ENCODE measurements around the gene HIRA. TPM values are rescaled to one million over a fixed set of nuclear protein-coding genes. Genes with fewer than 3 reads are reported as not detected.

HIRA gene
- polyA plus RNA-seq, 1 experiment = 17.1 TPM

- ChIA-PET CTCF (no interaction called here), POLR2A (no interaction called here)
- no peaks in the 10 kb centered on the region for H3K27me3 ChIP-seq (ENCODE audit: control insufficient read depth, insufficient read depth, low read length)
- no peak overlapping the region for H3K4me3 ChIP-seq (ENCODE audit: low read depth, low read length)
- H3K9me3 ChIP-seq (ENCODE audit: control insufficient read depth, insufficient read depth, low read length) = no peaks in the 10 kb centered on the region
- no peak for DNase-seq (ENCODE audit: low read depth, low spot score)
- TF ChIP-seq CTCF (IDR thresholded peaks at IDR 0.05; ENCODE audit: low read depth, low read length) = no peak
- H3K27ac ChIP-seq (ENCODE audit: low read depth, low read length) = no peak overlapping the region
Observed at GRCh38 chr22:19467912-19468311, 36.4 kb upstream of the HIRA start.

- POLR2A ChIA-PET = interaction anchor here (0.6 kb wide), 1 partner anchor 16 kb away, joined by 5 read pairs; no protein-coding TSS in a partner anchor
- no peaks in the 10 kb centered on the region for H3K27me3 ChIP-seq (ENCODE audit: control insufficient read depth, insufficient read depth, low read length)
- H3K4me3 ChIP-seq (ENCODE audit: low read depth, low read length) = no peak overlapping the region
- DNase-seq (ENCODE audit: low read depth, low spot score) = no peak
- H3K9me3 ChIP-seq (ENCODE audit: control insufficient read depth, insufficient read depth, low read length) = no peaks in the 10 kb centered on the region
- CTCF ChIA-PET = no interaction called here
- no peak for TF ChIP-seq CTCF (IDR thresholded peaks at IDR 0.05; ENCODE audit: low read depth, low read length)
- H3K27ac ChIP-seq (ENCODE audit: low read depth, low read length) = no peak overlapping the region
Observed at GRCh38 chr22:19466848-19467752, 35.6 kb upstream of the HIRA start.

GRCh38 chr22:19466126-19466716, 34.7 kb upstream of the HIRA start:
- CTCF ChIA-PET = interaction anchor here (1.5 kb wide), 1 partner anchor 164 kb away, joined by 6 read pairs; no protein-coding TSS in a partner anchor

GRCh38 chr22:19464975-19465374, 33.4 kb upstream of the HIRA start:
- Histone ChIP-seq H3K27me3 (ENCODE audit: control insufficient read depth, insufficient read depth, low read length) (no peaks in the 10 kb centered on the region), H3K4me3 (ENCODE audit: low read depth, low read length) (no peak overlapping the region), H3K9me3 (ENCODE audit: control insufficient read depth, insufficient read depth, low read length) (no peaks in the 10 kb centered on the region), H3K27ac (ENCODE audit: low read depth, low read length) (no peak overlapping the region)
- ChIA-PET POLR2A (no interaction called here), CTCF (interaction anchor here (1.5 kb wide), 1 partner anchor 165 kb away, joined by 6 read pairs; no protein-coding TSS in a partner anchor)
- no peak for DNase-seq (ENCODE audit: low read depth, low spot score)
- no peak for TF ChIP-seq CTCF (IDR thresholded peaks at IDR 0.05; ENCODE audit: low read depth, low read length)

More at GRCh38 chr22:19466126-19466716, 34.7 kb upstream of the HIRA start:
- H3K27ac ChIP-seq (ENCODE audit: low read depth, low read length) = no peak overlapping the region
- H3K9me3 ChIP-seq (ENCODE audit: control insufficient read depth, insufficient read depth, low read length) = no peaks in the 10 kb centered on the region
- no peaks in the 10 kb centered on the region for H3K27me3 ChIP-seq (ENCODE audit: control insufficient read depth, insufficient read depth, low read length)
- no peak for DNase-seq (ENCODE audit: low read depth, low spot score)
- no peak for TF ChIP-seq CTCF (IDR thresholded peaks at IDR 0.05; ENCODE audit: low read depth, low read length)
- no peak overlapping the region for H3K4me3 ChIP-seq (ENCODE audit: low read depth, low read length)
- POLR2A ChIA-PET = no interaction called here

- no peak for DNase-seq (ENCODE audit: low read depth, low spot score)
- Histone ChIP-seq H3K27ac (ENCODE audit: low read depth, low read length) (no peak overlapping the region), H3K9me3 (ENCODE audit: control insufficient read depth, insufficient read depth, low read length) (no peaks in the 10 kb centered on the region), H3K27me3 (ENCODE audit: control insufficient read depth, insufficient read depth, low read length) (no peaks in the 10 kb centered on the region), H3K4me3 (ENCODE audit: low read depth, low read length) (no peak overlapping the region)
- POLR2A ChIA-PET = no interaction called here
- no peak for TF ChIP-seq CTCF (IDR thresholded peaks at IDR 0.05; ENCODE audit: low read depth, low read length)
- CTCF ChIA-PET = interaction anchor here (1.5 to 2.0 kb wide), 2 partner anchors 10 to 165 kb away, joined by 6 to 7 read pairs; no protein-coding TSS in a partner anchor
Observed at GRCh38 chr22:19464546-19464945, 33.0 kb upstream of the HIRA start.
